GM21723 (cell line): Measurements from ENCODE around the gene SLC22A1.
"Not testable (repeated sequence)": the region's sequence is repeated elsewhere in the genome, so short reads cannot be mapped to it uniquely, and the experiment has no call there.

Experiments used
- ATAC-seq: cut with Tn5 transposase; IDR thresholded peaks from one replicate; pipeline ENCODE4 v1.9.1; 2021; ENCODE audit warnings: mild to moderate bottlenecking, moderate library complexity; ENCODE audit not compliant: unreplicated experiment

The SLC22A1 gene

DNA sequence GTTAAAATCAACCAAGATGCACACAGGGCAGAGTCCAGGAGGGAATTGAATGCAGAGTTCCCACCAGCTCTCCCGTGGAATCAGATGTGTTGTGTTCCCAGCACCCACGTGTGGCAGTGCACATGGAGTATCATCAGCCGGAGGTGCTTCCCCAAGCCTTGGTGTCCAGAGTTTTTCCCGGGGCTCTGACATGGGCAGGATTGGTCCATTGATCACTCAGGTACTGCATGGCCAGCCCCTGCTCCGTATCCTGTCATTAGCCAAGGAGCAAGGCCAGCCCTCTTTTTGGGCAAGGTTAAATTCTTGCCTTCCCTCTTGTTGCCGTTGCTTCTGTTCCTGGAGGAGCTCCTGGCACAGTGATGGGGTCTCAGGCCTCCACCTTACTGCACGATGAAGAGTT, 28.6 kb upstream of the SLC22A1 start:
- no peak for ATAC-seq

DNA sequence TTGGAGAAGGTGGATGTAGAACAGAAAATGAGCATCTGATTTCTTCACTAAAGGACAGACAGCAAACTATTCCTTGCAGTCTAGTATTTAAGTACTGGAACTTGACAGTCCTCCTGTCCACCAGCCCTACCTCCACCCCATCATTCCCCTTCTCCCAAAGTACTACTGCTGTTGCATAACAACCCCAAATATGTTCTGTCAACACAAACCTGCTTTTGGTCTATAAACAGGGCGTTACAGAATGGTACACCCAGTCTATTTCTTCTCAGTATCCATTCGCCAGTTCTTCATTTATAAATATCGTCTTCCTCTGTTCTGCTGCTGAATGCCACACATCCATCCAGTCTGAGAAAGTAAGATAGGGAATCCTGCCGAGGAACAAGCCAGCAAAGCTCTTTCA, 27.7 kb upstream of the SLC22A1 start:
- ATAC-seq = no peak

DNA sequence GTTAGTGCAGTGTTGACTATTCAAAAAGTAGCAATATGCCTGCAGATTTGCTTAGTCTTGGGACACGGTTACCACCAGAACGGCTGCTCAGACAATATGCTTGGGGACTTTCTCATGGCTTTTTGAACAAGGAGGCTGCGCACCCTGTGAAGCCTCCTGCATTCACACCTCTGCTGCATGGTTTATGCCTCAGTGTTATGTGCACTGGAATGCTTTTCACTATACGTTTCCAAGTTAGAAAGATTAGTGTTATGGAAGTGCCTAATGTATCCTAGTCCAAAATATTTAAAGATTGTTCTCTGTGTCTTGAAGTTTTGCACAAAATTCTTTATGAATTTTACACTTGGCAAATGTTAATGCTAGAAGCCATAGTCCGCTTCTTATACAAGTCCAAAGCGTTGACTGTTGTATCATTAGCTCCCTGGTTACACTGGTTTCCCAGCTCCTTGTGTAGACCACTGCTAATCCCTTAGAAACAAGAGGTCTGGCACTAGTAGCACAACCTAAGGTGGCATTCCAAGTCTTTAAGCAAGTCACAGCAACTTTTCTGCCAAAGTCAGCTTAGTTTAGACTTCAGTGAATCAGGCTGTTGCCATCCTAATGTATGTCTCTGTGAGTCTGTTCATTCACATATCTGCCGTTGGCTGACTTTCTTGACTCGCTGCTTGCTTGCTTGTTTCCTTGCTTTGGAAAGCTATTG, 26.3 kb upstream of the SLC22A1 start:
- ATAC-seq = no peak

DNA sequence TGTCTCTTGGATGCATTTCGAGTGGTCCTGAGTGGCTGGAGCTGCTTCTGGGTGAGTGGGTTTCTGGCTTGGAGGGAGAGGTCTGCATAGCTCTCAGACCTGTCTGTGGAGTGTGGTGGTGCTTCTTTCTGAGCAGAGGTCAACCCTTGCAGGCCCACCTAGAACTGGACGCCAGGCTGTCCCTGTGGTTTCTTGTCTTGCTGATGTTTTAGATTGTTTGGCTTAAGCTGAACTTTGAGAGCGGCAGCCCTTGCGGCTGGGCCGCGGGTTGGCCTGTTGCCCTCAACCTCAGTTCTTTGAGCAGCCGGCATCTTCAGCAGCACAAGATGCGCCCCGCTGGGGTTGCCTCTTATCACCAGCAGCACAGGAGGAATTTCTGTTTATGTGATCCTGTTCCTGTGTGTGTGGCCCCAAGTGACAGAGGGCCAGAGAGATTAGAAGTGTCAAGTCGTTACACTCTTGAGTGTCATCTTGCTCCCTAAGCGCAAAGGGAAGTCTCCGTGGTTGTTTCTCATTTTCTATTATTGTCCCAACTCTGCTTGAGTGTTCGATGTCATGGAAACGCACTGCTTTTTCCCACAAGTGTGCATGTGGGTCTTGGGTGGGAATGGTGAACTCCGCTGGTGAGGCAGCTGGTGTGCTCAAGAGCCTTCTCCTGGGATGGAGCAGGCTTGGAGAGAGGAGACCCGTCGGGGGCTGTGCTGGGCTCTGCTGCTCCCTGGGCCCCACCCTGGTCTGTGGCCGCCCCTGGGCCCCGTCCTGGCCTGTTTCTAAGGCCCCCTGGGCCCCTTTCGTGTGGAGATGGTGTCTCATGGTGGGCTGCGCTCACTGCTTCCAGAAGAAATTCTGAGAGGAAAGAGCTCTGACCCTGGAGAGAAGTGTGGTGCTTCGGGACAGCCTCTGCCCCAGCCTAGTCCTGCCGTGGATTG, 20.1 kb upstream of the SLC22A1 start:
- ATAC-seq = no peak

DNA sequence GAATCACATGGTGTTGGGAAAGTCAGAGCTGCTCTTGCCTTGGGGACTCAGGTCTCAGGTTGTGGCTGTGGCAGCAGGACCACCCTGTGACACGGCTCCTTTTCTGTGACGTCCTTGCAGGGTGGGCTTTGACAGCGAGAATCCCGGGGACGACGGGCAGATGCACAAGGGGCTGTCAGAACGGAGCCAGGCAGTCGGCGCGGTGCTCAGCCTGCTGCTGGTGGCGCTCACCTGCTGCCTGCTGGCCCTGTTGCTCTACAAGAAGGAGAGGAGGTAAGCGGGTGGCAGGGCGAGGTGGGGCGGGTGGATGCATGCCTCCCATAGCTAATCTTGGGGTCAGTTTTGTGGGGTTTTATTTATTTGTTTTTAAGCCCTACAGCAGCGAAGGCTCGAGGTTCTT, 19.2 kb upstream of the SLC22A1 start:
- ATAC-seq = no peak

DNA sequence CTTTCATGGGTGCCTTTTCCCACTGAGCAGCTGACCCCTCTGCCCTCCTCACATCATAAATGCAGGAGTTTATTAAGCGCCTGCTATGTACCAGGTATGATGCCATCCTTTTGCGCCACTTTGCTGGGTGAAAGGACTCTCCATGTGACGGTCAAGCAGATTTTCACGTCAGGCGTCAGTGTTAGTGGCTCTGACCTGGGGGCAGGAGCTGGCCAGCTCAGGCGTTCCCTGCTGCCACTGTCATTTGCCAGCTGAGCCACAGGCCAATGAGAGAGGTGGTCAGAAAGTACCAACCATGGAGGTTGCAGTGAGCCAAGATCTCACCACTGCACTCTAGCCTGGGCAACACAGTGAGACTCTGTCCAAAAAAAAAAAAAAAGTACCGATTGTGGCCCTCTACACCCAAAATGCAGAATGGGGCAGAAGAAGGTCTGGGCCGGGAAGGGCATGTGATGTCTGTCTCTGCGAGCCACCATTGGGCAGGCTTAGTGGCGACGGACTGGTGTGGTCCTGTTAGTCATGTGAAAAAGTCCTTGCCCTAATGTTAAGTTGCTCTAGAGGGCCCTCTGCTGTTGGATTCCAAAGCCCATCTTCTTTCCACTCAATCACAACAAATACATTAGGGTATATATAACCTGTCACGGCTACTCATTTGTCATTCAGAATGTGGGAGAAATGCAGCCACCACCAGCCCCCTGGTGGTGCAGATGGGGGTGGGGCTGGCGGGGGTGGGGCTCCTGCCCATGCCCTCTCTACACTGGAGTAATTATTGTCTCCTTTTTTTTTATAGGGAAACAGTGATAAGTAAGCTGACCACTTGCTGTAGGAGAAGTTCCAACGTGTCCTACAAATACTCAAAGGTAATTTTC, 18.4 kb upstream of the SLC22A1 start:
- ATAC-seq = no peak

DNA sequence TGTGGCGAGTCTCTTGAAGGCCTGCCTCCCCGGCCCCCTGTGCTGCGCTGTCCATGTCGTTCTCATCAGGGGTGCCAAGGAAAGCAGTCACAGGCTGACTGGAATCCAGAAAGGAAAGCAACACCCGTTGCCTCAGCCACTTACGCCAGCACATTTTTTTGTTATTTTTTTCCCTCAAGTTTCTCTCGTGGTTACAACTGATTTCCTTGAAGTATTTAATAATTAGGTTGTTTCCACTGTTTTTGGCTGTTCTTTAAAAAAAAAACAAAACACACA, 17.9 kb upstream of the SLC22A1 start:
- no peak for ATAC-seq

DNA sequence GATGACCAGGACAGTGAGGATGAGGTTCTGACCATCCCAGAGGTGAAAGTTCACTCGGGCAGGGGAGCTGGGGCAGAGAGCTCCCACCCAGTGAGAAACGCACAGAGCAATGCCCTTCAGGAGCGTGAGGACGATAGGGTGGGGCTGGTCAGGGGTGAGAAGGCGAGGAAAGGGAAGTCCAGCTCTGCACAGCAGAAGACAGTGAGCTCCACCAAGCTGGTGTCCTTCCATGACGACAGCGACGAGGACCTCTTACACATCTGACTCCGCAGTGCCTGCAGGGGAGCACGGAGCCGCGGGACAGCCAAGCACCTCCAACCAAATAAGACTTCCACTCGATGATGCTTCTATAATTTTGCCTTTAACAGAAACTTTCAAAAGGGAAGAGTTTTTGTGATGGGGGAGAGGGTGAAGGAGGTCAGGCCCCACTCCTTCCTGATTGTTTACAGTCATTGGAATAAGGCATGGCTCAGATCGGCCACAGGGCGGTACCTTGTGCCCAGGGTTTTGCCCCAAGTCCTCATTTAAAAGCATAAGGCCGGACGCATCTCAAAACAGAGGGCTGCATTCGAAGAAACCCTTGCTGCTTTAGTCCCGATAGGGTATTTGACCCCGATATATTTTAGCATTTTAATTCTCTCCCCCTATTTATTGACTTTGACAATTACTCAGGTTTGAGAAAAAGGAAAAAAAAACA, 16.6 kb upstream of the SLC22A1 start:
- ATAC-seq = no peak

DNA sequence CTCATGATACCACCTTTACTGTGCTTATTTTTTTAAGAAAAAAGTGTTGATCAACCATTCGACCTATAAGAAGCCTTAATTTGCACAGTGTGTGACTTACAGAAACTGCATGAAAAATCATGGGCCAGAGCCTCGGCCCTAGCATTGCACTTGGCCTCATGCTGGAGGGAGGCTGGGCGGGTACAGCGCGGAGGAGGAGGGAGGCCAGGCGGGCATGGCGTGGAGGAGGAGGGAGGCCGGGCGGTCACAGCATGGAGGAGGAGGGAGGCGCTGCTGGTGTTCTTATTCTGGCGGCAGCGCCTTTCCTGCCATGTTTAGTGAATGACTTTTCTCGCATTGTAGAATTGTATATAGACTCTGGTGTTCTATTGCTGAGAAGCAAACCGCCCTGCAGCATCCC, 15.6 kb upstream of the SLC22A1 start:
- ATAC-seq = no peak

DNA sequence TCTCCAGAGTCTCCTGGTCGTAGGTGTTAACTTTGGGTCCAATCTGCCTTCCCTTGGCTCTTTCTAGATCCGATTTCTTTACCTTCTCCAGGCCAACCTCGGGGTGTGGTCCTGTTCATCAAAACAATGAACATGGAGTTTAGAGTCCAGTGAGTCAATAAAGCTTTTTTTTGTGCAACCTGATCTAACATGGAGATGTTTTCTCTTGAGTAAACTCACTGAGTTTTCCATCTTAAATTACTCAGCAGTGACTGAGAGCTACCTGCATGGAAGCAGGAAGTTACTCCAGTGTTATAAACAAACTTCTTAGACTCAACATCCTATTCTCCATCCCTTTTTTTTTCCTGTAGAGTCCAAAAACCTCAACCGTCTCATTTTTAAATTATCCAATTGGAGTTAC, 14.9 kb upstream of the SLC22A1 start:
- no peak for ATAC-seq

DNA sequence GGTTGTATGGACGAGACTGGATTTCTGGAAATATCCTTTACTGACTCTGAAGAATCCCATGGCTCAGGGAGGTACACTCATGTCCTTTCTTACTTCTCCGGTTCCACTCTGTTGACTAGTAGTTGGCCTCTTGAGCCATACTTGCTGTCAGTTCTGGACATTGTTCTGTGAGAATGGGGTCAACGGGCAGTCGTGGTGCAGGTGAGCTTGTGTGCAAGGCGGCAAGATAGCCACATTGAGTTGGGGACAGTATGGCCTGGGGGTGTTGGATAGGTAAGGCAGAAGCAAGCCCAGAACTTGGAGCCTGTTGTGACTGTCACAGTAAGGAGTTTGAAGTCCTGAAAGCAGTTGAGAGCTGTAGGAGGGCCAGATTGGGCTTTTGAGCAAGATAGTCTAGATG, 13.5 kb upstream of the SLC22A1 start:
- ATAC-seq = no peak

DNA sequence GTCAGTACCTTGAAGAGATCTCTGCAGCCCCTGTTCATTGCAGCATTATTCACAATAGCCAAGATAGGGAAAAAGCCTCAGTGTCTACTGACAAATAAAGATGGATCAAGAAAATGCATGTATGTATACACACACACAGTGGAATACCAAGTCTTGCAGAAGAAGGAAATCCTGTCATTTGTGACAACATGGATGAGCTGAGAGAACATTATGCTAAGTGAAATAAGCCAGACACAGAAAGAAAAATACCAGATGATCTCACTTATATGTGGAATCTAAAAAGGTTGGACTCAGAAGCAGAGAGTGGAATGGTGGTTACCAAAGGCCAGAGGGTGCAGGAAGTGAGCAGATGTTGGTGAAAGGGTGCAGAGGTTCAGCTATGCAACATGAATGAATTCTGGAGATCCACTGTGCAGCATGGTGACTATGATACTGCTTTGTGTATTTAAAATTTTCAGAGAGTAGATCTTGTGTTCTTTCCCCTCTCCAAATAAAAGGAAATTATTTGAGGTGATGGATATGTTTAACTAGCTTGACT, 11.0 kb upstream of the SLC22A1 start:
- ATAC-seq = no peak

DNA sequence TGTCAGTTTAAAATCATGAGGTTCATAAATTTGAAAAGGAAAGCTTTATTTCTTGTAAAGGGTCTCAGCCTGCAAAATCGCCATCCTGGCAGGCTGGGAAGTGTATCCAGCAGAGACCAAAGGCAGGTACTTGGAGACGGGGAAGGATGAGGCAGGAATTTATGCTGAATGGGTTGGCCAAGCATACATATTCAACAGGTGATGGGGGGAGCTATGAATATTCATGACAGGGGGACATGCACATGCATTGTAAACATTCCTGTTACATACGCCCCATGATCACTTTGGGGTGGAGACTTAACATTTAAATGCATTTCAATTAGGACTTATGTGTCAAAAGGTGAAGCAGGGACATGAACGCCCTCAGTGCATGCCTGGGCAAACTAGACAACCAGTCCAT, 9.8 kb upstream of the SLC22A1 start:
- ATAC-seq = no peak

DNA sequence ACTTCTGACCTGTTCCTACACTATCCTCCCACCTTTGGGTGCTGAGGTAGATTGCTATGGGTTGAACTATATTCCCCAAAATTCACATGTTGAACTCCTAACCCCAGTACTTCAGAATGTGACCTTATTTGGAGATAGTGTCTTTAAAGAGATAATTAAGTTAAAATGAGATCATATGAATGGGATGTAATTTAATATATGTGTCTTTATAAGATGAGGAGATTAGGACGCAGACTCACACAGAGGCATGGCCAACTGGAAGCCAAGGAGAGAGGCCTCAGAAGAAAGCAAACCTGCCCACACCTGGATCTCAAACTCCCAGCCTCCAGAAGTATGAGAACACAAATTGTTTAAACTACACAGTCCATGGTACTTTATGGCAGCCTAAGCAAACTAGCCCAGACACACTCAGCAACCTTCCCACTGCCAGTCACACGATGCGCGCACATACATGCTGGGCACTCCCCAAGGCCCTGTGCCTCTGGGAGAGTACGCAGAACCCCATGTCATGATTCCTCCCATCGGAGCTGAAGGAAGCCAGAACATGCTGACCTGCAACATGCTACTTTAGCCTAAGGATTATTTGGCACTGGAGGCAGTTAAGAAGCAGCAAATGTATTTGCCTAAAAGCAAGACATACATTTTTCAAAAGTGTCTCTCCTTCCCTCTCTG, 8.9 kb upstream of the SLC22A1 start:
- no peak for ATAC-seq

DNA sequence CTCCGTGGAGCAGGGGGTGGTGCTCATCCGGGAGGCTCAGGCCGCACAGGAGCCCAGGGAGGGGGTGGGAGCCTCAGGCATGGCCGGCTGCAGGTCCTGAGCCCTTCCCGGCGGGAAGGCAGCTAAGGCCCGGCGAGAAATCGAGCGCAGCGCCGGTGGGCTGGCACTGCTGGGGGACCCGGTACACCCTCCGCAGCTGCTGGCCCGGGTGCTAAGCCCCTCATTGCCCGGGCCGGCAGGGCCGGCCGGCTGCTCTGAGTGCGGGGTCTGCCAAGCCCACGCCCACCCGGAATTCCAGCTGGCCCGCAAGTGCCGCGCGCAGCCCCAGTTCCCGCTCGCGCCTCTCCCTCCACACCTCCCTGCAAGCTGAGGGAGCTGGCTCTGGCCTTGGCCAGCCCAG, 7.1 kb upstream of the SLC22A1 start:
- not testable (repeated sequence) for ATAC-seq

DNA sequence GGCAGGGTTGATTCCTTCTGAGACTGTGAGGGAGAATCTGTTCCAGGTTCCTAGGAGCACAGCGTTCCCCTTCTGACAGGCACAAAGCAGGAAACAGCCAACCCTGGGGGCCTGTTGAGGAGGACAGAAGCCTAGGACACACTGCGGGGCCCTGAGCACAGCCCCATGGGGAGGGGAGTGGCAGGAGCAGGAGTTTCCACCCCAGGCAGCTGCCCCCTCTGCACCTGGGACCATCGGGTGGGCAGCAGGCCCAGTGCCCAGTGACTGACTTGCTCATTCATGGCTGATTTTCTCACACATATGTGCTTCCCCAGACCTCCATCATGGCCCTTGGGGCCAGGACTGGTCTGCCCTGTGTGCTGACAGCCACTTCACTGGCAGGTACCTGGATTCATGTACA, 6.2 kb upstream of the SLC22A1 start:
- no peak for ATAC-seq

DNA sequence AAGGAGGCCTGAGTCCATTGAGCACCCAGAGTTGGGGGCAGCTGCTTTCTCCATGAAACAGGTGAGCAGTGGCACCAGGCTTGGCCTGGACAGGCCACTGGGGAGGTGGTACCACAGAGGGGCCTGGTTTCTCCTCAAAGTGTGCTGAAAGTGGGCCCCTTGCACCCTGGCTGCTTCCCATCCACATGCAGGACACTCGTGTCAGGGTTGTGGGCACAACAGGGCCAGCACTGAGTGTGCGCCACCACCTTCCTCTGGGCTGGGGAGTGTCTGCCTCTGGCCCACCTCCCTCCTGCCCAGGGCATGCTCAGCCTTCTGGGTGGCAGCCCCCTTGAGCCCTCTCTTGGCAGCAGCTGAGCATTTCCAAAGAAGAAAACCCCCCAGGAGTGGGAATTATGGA, 5.2 kb upstream of the SLC22A1 start:
- ATAC-seq = no peak

DNA sequence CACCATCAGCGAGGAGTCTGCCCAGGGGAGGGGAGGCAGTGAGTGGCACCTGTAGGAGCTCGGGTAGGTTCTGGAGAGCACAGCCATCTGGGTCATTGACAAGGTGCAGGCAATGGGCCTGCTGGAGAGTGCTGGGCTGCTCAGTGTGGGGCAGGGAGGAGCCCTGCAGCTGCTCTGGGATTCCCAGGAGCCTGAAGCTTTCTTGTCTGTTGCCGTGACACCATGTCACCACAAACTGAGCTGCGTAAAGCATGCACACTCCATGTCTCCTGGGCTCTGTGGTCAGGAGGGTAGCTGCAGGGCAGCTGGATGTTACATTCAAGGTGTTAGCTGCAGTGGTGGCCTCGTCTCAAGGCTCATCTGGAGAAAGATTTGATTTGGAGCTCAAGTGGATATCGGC, 4.5 kb upstream of the SLC22A1 start:
- ATAC-seq = no peak

DNA sequence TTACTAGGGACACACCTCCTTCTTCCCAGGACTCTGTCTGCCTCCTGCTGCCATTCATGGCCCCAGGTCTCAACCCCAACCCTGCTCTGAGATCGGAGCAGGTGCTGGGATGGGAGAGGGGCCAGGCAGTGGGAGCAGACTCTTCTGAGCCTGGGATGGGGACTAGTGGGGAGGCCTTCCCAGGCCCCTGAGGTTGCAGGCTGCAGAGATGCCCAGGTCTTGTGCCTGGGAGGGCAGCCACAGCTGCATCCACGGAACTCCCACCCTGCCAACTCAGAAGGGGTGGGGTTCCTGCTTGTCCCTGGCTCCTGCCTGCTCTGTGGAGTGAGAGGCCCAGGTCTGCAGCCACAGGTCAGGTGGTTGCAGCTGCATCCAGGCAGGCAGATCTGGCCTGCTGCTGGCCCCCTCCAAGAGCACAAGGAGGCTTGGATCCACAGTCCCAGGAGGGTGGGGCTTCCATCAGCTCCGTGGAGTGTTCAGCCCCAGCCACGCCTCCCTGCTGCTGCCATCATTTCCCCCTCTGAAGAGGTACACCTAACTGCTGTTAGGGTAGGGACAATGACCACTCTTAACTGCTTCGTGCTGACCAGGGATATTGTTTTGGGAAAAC, 2.9 kb upstream of the SLC22A1 start:
- no peak for ATAC-seq

DNA sequence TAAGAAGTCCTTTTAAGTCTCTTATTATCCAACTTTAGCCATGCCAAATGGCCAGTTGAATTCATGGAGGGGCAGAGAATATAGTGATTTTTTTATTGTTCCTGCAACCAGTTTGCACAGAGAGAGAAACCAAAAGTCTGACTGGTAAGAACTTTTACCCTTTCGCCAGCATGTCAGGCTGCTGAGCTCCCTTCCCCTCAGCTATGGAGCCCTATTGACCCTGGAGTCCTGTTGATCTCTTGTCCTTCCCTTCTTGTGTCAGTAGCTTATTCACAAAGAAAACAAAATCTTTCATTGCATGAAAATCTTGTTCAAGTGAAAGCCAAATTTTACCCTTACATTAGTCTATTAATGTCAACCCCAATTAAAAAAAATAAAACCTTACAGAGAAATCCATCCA, 1.5 kb upstream of the SLC22A1 start:
- ATAC-seq = no peak
